Panc1 (cell line): ENCODE results near the gene HAO1. TPM values are rescaled to one million over a fixed set of nuclear protein-coding genes. Genes with fewer than 3 reads are reported as not detected.

Experiments used
- ATAC-seq: fragments of 200-7000 bp; cut with Tn5 transposase; 2 replicates; pipeline ENCODE4 v1.9.1; 2020; ENCODE audit warnings: mild to moderate bottlenecking, moderate library complexity
- BruUV-seq: library from RNA; stranded (reverse); fragments of 400-500 nt; replicated peaks from 2 replicates; lab custom pipeline; 2021; lab: Mats Ljungman, UMichigan
- CTCF ChIA-PET: fragments of 300-600 bp; sonication (Branson Sonifier 250); formaldehyde crosslinking; loops from one replicate; lab custom pipeline; 2022; ENCODE audit warnings: antibody characterized with exemption; lab: Charles Lee
- POLR2A ChIA-PET: fragments of 300-600 bp; sonication (Branson Sonifier 250); formaldehyde crosslinking; loops from one replicate; lab custom pipeline; 2022; ENCODE audit warnings: antibody characterized with exemption; lab: Charles Lee
- DNase-seq: peaks from one replicate; pipeline ENCODE4 v3.0.0-alpha.2; 2010; ENCODE audit warnings: low read depth, low spot score
- H3K27ac ChIP-seq: 2 replicates; pipeline ENCODE4 v1.5.1; 2011; ENCODE audit warnings: mild to moderate bottlenecking, low read length, inconsistent platforms
- H3K27me3 ChIP-seq: fragments of 200-500 bp; sonication (Bioruptor generic); 2 replicates; pipeline ENCODE4 v1.6.0; 2014; ENCODE audit warnings: low read length, inconsistent platforms; ENCODE audit not compliant: control insufficient read depth, insufficient read depth
- H3K36me3 ChIP-seq: fragments of 200-500 bp; sonication (Bioruptor generic); 2 replicates; pipeline ENCODE4 v1.5.1; 2014; ENCODE audit warnings: inconsistent platforms, mild to moderate bottlenecking, low read length, moderate library complexity; ENCODE audit not compliant: control insufficient read depth, insufficient read depth
- H3K4me1 ChIP-seq: 2 replicates; pipeline ENCODE4 v1.5.1; 2011; ENCODE audit warnings: inconsistent platforms, mild to moderate bottlenecking, low read length, moderate library complexity; ENCODE audit not compliant: control insufficient read depth, insufficient read depth
- H3K4me3 ChIP-seq, 2 experiments: 2 replicates each; pipeline ENCODE4 v1.5.1; 2011 to 2012; ENCODE audit warnings: low read depth in 2 of 2, low read length in 2 of 2, mild to moderate bottlenecking in 2 of 2, inconsistent platforms in 1 of 2, moderate library complexity in 1 of 2
- H3K9me3 ChIP-seq: fragments of 200-500 bp; sonication (Bioruptor generic); 2 replicates; pipeline ENCODE4 v1.5.1; 2014; ENCODE audit warnings: low read depth, mild to moderate bottlenecking, inconsistent platforms, low read length, moderate library complexity; ENCODE audit not compliant: control insufficient read depth, insufficient read depth
- POLR2AphosphoS5 ChIP-seq: IDR thresholded peaks from 2 replicates; pipeline ENCODE4 v1.6.1; 2012; ENCODE audit warnings: mild to moderate bottlenecking, low read depth, low read length, moderate library complexity
- SIN3A ChIP-seq: IDR thresholded peaks from 2 replicates; pipeline ENCODE4 v1.6.1; 2012; ENCODE audit warnings: low read depth, mild to moderate bottlenecking, low read length, moderate library complexity, borderline replicate concordance; ENCODE audit not compliant: insufficient read depth
- TCF7L2 ChIP-seq: IDR thresholded peaks from 2 replicates; pipeline ENCODE4 v1.6.1; 2011; ENCODE audit warnings: mild to moderate bottlenecking, low read depth, low read length, inconsistent platforms
- in situ Hi-C: cut with HindIII; loops from 2 replicates; pipeline ENCODE4 v1.10.0; 2016; ENCODE audit warnings: low sequenced_read_pairs, low pct_unique_long_range_greater_than_20kb
- intact Hi-C: fragments of 100-400 bp; cut with micrococcal nuclease; formaldehyde crosslinking; loops from one replicate; pipeline ENCODE4 v1.10.0; 2022; ENCODE audit not compliant: unreplicated experiment
- total RNA-seq: library from RNA; stranded (reverse); gene quantifications from one replicate; pipeline ENCODE4 v1.2.1, GENCODE V29; 2021; ENCODE audit not compliant: unreplicated experiment
- TF ChIP-seq, protein P1 (sequence below): fragments of 450-650 bp; IDR thresholded peaks from 2 replicates; pipeline ENCODE4 v1.5.1; 2017; ENCODE audit warnings: mild to moderate bottlenecking
- TF ChIP-seq, protein P2 (sequence below), 2 experiments: IDR thresholded peaks; 2 replicates each; pipeline ENCODE4 v1.6.1; 2011 to 2012; ENCODE audit warnings: low read depth in 2 of 2, control low read depth in 1 of 2, low read length in 1 of 2, mild to moderate bottlenecking in 1 of 2, moderate library complexity in 1 of 2; ENCODE audit not compliant: insufficient read depth in 1 of 2

HAO1 gene
- total RNA-seq, 1 experiment from 2014 or later, result 0.13 TPM

DNA sequence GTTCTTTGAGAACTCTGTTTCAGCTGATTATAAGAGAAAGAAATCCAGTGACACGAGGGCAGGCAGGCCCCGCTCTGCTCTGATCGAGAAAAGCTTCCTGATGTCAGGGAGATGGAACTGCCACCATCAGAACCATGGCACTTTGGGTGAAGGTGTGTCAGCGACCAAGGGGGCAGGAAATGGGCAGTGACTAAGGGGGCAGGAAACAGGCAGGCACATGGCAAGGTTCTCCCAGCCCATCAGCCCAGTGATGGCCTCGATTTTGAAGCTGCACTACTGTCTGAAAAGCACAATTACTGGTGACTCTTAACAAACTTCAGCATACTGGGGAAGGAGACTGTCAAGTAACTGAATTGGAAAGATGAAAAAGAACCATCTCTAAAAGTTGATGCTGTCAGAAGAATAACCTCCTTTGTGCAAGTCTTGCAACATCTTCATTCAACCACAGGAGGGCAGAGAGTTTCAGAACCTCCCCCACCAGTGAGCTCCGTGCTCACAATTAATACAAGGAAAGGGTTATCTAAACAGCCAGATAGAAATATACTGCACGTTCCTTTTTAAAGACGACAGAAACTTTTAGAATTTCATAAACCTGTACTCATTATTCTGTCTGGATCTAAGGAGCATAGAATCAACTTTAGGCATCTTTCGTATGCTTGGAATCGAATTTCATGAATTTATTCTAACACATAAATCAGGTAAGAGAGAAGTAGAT lies 40.2 kb upstream of the HAO1 start:
- ChIA-PET CTCF (no interaction called here), POLR2A (no interaction called here)
- ATAC-seq, result no peak
- no peaks in the 10 kb centered on the region for H3K36me3 ChIP-seq
- intact Hi-C loops (no loop called here), in situ Hi-C loops (no loop called here)
- no peak overlapping the region for H3K27ac ChIP-seq
- no TSS peak for BruUV-seq
- H3K4me1 ChIP-seq, result no peaks in the 10 kb centered on the region
- H3K27me3 ChIP-seq, result no peaks in the 10 kb centered on the region
- DNase-seq, result peak; percentile 17
- H3K9me3 ChIP-seq, result no peaks in the 10 kb centered on the region
- H3K4me3 ChIP-seq, result no peak overlapping the region
- TF ChIP-seq, protein P1, sequence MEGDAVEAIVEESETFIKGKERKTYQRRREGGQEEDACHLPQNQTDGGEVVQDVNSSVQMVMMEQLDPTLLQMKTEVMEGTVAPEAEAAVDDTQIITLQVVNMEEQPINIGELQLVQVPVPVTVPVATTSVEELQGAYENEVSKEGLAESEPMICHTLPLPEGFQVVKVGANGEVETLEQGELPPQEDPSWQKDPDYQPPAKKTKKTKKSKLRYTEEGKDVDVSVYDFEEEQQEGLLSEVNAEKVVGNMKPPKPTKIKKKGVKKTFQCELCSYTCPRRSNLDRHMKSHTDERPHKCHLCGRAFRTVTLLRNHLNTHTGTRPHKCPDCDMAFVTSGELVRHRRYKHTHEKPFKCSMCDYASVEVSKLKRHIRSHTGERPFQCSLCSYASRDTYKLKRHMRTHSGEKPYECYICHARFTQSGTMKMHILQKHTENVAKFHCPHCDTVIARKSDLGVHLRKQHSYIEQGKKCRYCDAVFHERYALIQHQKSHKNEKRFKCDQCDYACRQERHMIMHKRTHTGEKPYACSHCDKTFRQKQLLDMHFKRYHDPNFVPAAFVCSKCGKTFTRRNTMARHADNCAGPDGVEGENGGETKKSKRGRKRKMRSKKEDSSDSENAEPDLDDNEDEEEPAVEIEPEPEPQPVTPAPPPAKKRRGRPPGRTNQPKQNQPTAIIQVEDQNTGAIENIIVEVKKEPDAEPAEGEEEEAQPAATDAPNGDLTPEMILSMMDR, result peak; percentile 58
- TF ChIP-seq POLR2AphosphoS5, result no peak
- TF ChIP-seq, protein P2, sequence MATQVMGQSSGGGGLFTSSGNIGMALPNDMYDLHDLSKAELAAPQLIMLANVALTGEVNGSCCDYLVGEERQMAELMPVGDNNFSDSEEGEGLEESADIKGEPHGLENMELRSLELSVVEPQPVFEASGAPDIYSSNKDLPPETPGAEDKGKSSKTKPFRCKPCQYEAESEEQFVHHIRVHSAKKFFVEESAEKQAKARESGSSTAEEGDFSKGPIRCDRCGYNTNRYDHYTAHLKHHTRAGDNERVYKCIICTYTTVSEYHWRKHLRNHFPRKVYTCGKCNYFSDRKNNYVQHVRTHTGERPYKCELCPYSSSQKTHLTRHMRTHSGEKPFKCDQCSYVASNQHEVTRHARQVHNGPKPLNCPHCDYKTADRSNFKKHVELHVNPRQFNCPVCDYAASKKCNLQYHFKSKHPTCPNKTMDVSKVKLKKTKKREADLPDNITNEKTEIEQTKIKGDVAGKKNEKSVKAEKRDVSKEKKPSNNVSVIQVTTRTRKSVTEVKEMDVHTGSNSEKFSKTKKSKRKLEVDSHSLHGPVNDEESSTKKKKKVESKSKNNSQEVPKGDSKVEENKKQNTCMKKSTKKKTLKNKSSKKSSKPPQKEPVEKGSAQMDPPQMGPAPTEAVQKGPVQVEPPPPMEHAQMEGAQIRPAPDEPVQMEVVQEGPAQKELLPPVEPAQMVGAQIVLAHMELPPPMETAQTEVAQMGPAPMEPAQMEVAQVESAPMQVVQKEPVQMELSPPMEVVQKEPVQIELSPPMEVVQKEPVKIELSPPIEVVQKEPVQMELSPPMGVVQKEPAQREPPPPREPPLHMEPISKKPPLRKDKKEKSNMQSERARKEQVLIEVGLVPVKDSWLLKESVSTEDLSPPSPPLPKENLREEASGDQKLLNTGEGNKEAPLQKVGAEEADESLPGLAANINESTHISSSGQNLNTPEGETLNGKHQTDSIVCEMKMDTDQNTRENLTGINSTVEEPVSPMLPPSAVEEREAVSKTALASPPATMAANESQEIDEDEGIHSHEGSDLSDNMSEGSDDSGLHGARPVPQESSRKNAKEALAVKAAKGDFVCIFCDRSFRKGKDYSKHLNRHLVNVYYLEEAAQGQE (IDR thresholded peaks at IDR 0.05; ENCODE audit: insufficient read depth in 1 of 2, low read depth in 2 of 2, low read length in 1 of 2), result no peak

DNA sequence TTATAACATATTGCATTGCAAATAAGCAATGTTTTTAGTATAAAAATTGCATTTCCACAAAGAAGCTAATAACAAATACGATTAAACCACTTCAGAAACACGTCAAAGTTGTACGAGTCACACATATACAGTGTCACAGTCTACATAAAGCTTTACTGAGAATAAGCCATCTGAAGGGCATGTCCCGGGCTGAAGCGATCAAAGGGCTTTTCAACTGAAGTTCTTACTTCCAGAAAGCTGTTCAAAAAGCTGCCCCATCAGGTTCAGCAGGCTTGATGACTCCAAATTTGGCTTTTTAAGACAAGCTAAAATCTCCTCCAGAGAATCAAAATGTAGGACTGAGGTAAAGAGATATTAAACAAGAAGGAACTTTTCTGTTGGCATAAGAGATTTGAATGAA lies 37.5 kb upstream of the HAO1 start:
- no peak overlapping the region for H3K4me3 ChIP-seq
- ChIA-PET POLR2A (no interaction called here), CTCF (no interaction called here)
- in situ Hi-C loops, result no loop called here
- H3K27me3 ChIP-seq, result no peaks in the 10 kb centered on the region
- H3K9me3 ChIP-seq, result no peaks in the 10 kb centered on the region
- H3K27ac ChIP-seq, result no peak overlapping the region
- H3K36me3 ChIP-seq, result no peaks in the 10 kb centered on the region
- ATAC-seq (no peak), DNase-seq (no peak)
- intact Hi-C loops, result no loop called here
- TF ChIP-seq TCF7L2 (no peak), SIN3A (no peak), POLR2AphosphoS5 (no peak)
- TF ChIP-seq, protein P2 (IDR thresholded peaks at IDR 0.05; ENCODE audit: insufficient read depth in 1 of 2, low read depth in 2 of 2, low read length in 1 of 2), result no peak
- TF ChIP-seq, protein P1, result no peak
- no peaks in the 10 kb centered on the region for H3K4me1 ChIP-seq
- no TSS peak for BruUV-seq
